ENCODE data around the gene CCDC71. TPM values are rescaled to one million over a fixed set of nuclear protein-coding genes. Genes with fewer than 3 reads are reported as not detected.

The CCDC71 gene
- total and polyA plus RNA-seq, 9 of the 15 experiments (the other 6 are each of a cell fraction or from before 2014, with no cell fraction given), result 0.13 to 19.3 (median 14.3) TPM

- TF ChIP-seq ZNF518B (CRISPR knock-in tag; IDR thresholded peaks at IDR 0.05) (no peak), BRD9 (IDR thresholded peaks at IDR 0.05; ENCODE audit: low read depth, partially characterized antibody) (peak; percentile 92), BCL6 (CRISPR knock-in tag; IDR thresholded peaks at IDR 0.05) (no peak), CBX2 (IDR thresholded peaks at IDR 0.05; ENCODE audit: insufficient read depth, low read length, poor library complexity, severe bottlenecking) (no peak), ZNF584 (CRISPR knock-in tag; IDR thresholded peaks at IDR 0.05; ENCODE audit: low read depth) (no peak), ZNF609 (CRISPR knock-in tag; IDR thresholded peaks at IDR 0.05; ENCODE audit: borderline replicate concordance) (0 out of 2 replicates have a peak, but pooled peaks have one; percentile 13), TAF7 (tag; IDR thresholded peaks at IDR 0.05) (no peak), ZSCAN29 (IDR thresholded peaks at IDR 0.05) (no peak), ZNF316 (IDR thresholded peaks at IDR 0.05) (no peak), RAD21 (CRISPR knock-in tag; conservative IDR thresholded peaks at IDR 0.05 in 1 of 2, IDR thresholded peaks at IDR 0.05 in 1 of 2) (peak; percentile 76 to 79), ZNF79 (CRISPR knock-in tag; IDR thresholded peaks at IDR 0.05; ENCODE audit: low read depth) (no peak), NR0B1 (IDR thresholded peaks at IDR 0.05; ENCODE audit: partially characterized antibody) (no peak), SRSF7 (optimal IDR thresholded peaks at IDR 0.05; ENCODE audit: low read depth, low read length) (no peak), ZNF740 (CRISPR knock-in tag; IDR thresholded peaks at IDR 0.05) (no peak), ZNF740 (tag; IDR thresholded peaks at IDR 0.05) (no peak), GATAD2B (IDR thresholded peaks at IDR 0.05; ENCODE audit: borderline replicate concordance) (0 out of 2 replicates have a peak, but pooled peaks have one; percentile 29), NBN (IDR thresholded peaks at IDR 0.05; ENCODE audit: low read depth) (peak; percentile 87)
Observed at GRCh38 chr3:49171119-49171774, 5.1 kb upstream of the CCDC71 start, which contains the start of gene KLHDC8B (continued).
